GM12874 (cell line): ENCODE measurements around the gene JOSD2.

ENCODE experiments used
- TF ChIP-seq, protein P1 (sequence below): IDR thresholded peaks from 2 replicates; pipeline ENCODE4 v1.5.1; 2011; ENCODE audit warnings: low read depth, mild to moderate bottlenecking, control low read depth, low read length, moderate library complexity; ENCODE audit not compliant: insufficient read depth

JOSD2 gene

DNA sequence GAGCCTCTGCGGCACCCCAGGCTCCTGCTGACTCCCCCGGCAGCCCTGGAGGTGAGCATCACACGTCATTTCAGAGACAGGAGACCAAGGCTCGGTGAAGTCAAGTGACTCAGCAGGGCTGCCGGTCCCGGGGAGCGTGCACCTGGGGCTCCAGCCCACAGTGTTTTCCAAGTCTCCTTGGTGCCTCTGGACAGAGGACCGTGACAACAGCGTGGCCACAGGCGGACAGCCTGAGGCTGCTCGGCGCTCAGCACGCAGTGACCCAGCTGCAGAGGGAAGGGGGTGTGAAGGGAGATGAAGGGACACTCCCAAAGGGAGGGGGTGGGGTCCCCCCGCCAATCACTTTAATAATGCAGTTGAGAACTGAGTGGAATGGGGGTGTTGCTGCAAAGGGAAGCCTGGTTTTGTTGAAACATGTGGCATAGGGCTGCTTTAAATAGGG lies 20.2 kb upstream of the JOSD2 start:
- TF ChIP-seq, protein P1, sequence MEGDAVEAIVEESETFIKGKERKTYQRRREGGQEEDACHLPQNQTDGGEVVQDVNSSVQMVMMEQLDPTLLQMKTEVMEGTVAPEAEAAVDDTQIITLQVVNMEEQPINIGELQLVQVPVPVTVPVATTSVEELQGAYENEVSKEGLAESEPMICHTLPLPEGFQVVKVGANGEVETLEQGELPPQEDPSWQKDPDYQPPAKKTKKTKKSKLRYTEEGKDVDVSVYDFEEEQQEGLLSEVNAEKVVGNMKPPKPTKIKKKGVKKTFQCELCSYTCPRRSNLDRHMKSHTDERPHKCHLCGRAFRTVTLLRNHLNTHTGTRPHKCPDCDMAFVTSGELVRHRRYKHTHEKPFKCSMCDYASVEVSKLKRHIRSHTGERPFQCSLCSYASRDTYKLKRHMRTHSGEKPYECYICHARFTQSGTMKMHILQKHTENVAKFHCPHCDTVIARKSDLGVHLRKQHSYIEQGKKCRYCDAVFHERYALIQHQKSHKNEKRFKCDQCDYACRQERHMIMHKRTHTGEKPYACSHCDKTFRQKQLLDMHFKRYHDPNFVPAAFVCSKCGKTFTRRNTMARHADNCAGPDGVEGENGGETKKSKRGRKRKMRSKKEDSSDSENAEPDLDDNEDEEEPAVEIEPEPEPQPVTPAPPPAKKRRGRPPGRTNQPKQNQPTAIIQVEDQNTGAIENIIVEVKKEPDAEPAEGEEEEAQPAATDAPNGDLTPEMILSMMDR: no peak

DNA sequence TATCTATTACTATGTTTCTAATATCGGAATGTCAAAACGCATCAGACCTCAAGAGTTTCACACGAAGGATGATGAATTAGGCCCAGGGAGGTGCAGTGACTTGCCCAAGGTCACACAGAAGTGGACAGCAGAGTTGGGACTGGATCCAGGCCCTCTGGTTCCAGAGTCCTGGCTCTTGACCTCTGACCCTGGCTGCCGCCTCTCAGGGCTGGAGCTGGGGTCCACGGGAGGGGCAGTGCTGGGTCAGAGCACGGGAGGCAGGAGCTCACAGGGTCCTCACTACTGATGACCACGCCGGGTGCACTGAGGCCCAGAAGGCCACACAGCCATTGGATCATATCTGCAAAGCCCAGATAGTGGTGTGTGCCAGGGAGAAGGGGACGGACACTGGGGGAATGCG lies 11.9 kb upstream of the JOSD2 start:
- TF ChIP-seq, protein P1: no peak

DNA sequence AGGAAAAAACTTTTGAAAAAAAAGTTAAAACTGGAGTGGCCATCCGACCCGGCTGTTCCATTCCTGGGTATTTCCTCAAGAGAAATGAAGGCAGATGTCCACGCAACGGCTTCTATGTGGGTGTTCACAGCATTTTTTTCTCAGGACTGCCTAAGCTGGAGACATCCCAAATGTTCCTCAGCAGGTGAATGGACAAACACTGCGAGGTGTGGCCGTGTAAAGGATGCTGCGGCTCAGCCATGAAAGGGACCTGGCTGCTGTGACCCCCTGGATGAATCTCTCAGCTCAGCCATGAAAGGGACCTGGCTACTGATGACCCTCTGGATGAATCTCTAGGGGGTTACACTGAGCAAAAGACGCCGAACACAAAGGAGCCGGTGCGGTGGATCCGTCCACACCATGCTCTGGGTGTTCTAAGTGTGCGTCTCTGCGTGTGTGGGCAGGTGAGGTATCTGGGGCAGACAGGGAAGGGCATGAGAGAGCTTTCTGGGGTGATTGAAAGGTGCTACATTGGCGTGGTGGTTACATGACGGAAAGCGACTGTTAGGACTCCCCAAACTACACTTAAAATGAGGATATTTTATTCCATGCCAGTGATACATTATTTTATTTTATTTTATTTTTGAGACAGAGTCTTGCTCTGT lies 10.0 kb upstream of the JOSD2 start:
- TF ChIP-seq, protein P1: no peak

DNA sequence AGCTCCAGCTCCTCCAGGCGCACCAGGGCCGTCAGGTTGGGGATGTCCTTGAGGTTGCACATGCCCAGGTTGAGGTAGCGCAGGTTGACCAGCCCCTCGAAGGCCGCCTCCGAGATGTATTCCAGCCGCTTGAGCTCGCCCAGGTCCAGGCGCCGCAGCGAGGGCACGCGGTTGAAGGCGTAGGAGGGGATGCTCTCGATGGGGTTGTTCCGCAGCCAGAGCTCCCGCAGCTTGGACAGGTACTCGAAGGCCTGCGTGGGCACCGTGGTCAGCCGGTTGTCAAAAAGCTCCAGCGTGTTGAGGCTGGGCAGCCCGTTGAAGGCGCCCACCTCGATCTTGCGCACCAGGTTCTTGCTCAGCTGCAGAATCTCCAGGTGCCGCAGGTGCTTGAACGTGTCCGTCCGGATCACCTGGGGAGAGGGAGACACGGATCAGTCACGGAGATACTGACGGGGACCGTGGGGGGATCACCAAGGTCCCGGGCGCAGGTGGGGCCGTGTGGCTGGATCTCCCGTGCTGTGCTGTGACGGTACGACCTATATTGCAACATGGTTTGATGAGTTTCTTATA lies 8.1 kb upstream of the JOSD2 start:
- TF ChIP-seq, protein P1: no peak

DNA sequence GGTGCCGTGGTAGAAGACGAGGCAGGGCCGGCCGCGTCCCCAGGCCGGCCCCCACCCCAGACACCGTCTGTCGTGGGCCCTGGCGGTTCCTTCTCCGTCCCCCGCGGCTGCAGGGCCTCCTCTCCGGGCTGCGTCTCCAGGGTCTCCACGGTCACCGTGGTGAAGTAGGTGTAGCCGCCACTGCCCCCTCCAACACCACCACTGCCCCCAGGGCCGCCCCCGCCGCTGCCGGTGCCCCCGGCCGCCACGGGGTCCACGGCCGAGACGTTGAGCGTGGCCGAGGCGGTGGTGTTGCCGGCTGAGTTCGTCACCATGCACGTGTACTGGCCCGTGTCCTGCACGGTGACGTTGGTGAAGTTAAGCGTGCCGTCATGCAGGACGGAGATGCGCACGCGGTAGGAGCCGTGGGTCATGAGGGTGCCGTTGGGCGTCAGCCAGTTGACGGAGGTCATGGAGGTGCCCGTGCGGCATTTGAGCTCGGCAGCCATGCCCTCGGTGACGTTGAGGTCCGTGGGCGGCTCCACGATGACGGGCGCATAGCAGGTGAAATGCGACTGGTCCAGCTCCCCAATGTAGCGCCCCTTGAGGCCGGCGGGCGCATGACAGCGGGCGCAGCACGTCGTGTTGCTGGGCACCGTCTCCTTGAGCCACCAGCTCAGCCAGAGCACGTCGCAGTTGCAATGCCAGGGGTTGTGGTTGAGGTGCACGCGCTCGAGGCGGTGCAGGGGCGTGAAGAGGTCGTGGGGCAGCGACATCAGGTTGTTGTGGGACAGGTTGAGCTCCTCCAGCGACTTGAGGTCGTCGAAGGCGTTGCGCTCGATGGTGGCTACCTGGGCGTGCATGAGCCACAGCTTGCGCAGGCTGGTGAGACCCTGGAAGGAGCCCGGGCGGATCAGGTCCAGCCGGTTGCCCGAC lies 7.4 kb upstream of the JOSD2 start:
- TF ChIP-seq, protein P1: peak; percentile 41; the same call in 1 of the 2 replicates

DNA sequence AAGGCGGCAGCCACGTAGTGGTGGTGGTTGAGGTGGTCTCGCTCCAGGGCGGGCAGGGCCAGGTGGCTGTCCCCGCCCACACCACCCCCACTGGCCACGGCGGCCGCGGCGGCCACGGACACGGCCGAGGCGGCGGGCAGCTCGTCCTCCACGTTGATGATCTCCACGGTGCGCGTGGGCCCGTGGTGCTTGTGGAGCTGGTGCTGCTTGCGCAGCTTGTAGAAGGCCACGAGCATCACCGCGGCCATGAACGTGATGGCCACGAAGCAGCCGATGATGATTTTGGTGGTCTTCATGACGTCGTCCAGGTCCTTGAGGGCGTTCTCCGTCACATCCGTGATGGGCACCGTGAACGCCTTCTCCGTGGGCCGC lies 6.7 kb upstream of the JOSD2 start:
- TF ChIP-seq, protein P1: no peak

DNA sequence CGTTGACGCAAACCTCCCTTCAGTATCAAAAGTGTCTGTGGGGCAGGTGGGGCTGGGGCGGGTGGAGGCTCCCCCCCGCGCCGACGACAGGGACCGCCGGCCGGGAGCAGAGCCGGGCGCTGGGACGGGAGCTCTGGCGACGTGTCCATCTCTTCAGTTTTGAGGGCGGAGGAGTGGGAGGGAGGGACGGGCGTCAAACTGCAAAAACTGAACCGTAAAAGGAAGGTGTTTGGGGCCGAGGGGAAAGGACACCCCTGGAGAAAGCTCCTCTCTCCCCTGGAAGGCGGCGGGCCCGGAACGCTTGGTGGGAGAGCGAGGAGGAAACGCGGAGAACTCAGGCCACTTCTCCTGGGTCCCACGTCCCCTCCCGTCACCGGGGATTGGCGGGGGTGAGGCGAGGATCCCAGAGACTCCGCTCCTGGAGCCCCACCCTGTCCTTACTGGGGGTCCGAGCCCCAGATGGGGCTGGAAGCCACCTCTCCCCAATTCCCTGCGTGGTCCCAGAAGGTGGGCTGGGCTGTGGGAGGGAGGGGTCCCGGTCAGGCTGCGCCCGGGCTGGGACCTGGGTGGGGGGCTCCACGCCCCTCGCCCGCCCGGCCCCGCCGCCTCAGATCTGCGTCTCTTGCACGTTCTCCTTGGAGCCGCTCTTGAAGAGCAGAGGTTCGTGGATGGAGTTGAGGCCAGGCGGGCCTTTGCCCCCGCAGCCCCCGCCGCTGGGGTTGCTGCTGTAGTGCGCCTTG lies 6.1 kb upstream of the JOSD2 start:
- TF ChIP-seq, protein P1: no peak
